HG03457 (cell line): ENCODE results near the gene PDE1A.

Experiments used
- ATAC-seq: cut with Tn5 transposase; IDR thresholded peaks from one replicate; pipeline ENCODE4 v1.9.1; 2021; ENCODE audit warnings: moderate number of reproducible peaks; ENCODE audit not compliant: unreplicated experiment

Gene PDE1A

DNA sequence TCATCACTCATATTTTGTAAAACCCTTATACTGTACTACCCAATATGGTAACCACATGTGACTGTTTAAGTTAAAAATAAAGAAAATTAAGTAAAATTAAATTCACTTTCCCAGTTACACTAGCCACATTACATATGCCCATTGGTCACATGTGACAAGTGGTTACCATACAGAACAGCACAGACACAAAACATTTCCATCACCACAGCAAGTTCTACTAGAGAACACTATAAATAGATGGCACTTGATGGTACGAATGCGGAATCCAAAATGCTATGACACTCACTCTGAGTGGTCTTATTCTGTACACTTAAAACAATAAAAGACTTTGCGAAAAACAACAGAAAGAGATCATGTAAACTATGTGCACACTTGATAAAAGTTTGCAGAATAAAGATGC lies 202.2 kb downstream of the PDE1A start:
- no peak for ATAC-seq

DNA sequence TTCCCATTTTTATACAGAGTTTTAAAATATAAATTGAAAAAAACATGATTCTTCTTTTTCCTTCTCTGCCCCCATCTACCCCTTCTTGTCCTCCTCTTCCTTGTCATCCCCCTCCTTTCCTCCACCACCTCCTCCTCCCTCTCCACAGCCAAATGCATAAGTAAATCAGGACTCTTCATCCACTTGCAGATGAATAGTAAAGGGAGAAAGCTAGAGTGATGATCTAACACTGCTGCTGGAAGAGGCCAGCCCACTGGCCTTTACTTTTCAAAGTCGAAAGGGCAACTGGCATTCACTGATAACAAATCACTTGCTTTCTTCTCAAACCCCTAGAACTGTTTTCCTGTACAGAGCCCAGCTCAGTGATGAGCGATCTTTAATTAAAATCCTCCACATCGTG lies 205.8 kb downstream of the PDE1A start:
- no peak for ATAC-seq

DNA sequence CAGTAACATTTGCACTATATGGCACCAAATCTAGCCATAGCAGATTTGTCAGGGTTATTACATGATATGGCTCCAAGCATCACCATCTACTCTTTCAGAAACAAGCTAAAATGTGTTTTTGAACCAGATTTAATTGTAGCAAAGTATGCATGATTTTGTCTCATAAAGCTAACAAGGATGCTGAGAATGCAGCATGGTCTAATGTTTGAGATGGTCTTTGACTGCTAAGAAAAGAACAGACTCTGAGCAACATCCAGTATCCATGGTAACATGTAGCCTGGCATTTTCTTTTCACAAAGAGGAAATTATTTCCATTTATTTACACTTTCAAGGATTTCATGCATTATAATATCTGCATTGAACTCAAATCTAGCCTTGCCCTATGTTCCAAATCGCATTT lies 206.5 kb downstream of the PDE1A start:
- no peak for ATAC-seq

DNA sequence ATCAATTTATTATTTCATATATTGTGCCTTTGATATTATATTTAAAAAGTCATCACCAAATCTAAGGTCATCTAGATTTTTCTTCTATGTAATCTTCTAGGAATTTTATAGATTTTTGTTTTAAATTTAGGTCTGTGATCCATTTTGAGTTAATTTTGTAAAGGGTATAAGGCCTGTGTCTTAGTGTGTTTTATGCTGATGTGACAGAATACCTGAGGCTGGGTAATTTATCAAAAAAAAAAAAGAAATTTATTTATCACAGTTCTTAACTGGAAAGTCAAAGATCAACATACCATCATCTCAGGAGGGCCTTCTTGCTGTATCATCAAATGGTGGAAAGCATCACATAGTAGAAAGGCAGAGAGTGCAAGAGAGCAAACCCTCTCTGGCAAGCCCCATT lies 216.2 kb downstream of the PDE1A start:
- ATAC-seq: no peak

DNA sequence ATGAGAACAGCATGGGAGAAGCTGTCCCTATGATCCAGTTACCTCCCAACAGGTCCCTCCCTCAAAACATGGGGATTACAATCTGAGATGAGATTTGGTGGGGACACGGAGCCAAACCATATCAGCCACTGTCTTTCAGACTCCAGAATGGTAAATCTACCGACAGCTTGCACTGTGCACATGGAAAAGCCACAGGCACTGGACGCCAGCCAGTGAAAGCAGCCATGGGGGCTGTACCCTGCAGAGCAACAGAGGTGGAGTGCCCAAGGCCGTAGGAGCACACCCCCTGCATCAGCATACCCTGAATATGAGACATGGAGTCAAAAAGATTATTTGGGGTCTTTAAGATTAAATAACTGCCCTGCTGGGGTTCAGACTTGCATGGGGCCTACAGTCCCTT lies 218.4 kb downstream of the PDE1A start:
- ATAC-seq: no peak

DNA sequence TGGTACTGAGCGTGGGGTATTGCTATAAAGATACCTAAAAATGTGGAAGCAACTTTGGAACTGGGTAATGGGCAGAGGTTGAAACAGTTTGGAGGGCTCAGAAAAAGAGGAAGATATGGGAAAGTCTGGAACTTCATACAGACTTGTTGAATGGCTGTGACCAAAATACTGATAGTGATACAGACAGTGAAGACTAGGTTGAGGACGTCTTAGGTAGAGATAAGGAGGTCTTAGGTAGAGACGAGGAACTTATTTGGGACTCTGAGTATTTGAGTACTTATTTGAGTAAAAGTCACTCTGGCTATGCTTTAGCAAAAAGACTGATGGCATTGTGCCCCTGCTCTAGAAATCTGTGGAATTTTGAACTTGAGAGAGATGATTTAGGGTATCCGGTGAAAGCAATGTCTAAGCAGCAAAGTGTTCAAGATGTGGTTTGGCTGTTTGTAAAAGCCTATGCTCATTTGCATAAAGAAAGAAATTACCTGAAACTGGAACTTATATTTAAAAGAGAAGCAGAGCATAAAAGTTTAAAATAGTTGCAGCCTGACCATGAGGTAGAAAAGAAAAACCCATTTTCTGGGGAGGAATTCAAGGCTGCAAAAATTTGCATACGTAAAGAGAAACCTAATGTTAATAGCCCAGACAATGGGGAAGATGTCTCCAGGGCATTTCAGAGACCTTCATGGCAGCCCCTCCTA lies 219.6 kb downstream of the PDE1A start:
- ATAC-seq: no peak

DNA sequence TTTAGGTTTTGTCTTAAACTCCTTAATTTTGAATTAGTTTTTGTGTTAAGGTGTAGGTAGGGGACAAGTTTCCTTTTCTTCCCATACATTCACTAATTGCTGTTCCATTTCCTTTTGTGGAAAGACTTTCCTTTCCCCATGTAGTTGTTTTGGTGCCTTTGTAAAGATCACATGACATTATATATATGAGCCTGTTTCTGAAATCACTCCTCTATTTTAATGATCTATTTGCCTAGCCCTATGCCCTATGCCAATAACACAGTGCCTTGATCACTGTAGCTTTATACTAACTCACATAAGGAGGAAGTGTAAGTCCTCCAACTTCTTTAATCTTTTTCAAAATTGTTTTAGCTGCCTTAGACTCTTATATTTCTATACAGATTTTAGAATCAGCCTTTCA lies 229.3 kb downstream of the PDE1A start:
- ATAC-seq: no peak

DNA sequence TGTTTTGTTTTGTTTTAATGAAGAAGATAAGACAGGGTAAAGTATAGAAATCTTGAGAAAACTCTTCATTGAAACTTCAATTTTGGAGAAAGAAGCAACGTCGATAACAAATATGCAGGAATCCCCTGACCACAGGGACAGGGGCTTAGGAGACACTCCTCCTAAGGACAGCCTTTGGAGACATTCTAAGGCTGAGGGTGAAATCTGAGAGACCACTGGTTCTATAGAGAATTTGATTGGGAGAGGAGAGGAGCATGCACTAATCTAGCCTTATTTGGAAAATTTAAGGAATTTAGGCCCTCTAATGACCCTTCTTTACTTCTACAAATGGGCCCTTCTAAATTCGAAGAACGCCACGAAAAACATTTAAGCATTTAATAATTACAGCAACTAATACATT lies 233.5 kb downstream of the PDE1A start:
- no peak for ATAC-seq

DNA sequence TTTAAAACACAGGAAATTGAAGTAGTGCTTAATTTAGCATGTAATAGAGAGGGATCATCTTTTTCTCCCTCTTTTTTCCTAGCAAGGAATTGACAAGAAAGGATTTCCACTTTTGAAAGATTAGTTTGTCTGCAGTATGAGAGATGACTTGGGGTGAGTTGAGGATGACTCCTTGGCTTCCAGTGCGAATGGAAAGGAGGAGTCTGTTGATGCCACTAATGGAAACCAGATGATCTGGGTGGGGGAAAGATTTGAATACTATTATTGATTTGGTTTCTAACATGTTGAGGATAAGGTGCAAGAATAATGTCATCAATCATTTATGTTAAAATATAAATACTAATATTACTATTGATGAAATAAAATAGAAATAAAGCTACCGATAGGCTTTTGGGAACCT lies 235.8 kb downstream of the PDE1A start:
- no peak for ATAC-seq

DNA sequence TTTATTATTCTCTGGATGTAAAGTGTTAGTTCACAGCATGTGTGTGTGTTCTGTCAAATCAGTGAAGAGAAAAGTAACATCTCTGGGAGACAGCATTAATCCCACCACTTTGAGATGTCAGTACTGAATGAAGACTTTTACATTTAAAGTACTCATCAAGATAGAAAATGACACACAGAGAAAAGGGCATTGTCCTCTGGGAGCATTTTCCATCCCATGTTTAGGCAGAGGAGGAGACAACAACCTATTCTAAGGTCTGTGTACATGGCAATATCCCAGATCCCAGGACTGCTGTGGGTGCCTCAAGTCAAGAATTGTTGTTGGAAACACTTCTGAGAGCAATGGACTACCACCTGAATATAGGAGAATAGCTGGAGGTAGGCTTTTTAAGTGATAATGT lies 239.7 kb downstream of the PDE1A start:
- no peak for ATAC-seq

DNA sequence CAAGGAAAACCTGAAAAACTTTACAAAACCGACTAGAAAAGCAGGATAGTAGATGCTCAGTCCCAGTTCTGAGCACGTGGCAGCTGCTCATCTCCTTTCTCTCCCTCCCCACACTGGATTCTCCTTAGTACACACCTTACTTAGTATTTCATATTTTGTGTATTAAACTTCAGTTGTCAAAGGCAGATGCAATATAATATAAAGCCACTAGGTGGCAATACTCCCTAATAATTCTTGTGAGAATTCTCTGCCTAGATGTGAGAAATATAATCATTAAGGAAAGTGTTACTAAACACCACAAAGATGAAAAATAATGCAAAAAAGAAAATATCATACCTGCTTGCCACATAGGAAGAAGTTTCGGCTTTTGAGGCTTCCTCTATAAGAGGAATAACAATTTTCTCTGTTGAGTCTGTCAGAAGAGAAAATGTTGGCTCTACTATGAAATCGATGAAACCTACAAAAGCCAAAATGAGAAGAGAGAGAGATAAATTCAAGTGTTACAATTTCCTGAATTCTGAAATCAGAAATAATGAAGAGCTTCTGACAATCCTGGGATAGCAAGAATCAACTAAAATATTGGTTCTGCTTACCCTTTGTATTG lies 240.6 kb downstream of the PDE1A start:
- no peak for ATAC-seq

DNA sequence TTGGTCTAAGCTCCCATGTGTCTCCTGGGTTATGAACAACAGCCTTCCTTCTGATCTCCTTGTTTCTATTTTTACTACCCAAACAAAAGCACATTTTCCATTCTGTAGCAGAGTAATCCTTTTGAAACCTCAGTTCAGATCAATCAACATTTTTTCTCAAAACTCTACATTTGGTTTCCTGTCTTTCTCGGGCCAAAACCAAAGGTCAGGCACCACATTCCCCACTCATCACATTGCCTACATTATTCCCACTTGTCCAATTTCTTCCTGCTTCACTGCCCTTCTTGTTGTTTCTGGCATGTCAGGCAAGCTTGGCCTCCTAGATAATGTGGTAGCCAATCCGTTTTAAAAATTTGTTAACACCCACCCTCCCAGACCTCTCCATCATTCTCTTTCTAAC lies 244.4 kb downstream of the PDE1A start:
- no peak for ATAC-seq

DNA sequence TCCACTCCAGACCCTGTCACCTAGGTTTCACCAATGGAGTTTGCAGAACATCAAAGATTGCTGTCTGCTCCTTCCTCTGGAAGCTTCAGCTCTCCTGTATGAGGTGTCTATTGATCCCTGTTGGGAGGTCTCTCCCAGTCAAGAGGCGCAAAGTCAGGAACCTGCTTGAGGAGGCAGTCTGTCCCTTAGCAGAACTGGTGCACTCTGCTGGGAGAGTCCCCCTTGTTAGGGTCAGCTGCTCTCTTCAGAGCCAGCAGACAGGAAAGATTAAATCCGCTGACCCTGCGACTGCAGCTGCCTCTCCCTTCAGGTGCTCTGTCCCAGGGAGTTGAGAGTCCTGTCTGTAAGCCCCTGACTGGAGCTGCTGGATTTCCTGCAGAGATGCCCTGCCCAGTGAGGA lies 245.5 kb downstream of the PDE1A start:
- no peak for ATAC-seq

DNA sequence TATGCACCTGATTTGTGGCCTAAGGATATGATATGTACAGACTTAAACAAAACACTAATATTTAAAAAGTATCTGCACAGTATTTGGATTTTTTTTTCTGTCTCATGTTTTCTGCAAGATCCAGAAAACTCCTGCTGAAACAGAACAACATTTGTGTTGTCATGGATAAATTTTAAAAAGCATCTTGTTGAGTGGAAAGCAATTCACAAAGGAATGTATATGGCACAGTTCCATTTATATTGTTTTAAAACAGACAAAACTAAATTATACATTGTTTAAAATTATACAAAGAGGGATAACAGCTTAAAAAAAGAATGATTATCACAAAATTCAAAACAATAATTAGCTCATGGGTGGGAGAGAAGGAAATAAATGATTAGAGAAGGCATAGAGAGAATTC lies 247.7 kb downstream of the PDE1A start:
- no peak for ATAC-seq

DNA sequence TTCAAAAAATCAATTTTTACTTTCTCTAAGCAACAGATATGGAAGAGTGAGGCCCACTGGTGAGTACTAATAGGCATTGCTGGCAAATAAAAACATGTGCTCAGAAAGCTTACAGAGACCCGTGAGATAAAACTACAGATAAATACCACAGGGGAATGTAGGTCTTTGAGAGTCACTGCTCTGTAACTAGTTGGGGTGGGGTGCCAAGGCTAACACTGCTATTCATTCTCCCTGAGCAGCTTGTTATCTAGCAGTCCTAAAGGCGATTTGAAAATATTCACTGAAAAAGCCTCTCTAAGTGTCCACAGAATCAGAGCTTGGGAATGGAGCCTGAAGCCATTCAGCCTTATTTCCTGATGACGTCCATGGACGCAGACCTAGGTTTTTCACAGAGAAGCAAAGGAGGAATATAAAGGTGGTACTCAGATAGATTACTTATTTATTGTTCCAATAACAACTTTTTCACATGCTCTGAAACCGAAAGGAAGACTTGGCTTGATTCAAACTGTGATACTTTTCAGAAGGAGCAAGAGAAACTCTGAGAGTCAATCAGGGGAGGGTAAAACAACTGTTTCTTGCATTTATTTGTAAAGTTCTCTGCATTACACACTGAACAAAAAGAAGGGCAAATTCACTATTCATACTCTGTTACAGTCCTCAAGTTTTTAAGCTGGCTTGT lies 252.8 kb downstream of the PDE1A start:
- ATAC-seq: no peak

DNA sequence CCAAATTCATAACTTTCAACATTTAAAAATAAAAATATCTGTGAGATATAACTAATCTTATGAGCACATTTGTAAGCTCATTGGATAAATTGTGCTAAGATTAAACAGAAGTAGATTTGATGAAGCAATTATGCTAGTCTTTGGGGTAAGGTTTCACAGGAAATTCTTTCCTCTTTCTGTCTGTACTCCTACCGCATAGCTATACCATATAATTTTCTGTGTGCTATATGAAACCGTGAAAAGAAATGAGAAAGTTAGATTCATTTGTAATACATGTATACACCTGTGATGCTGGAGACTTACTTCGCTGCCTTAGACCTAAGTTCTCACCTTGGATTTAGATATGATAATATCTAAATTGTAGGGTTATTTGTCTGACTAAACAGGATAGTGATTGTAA lies 256.5 kb downstream of the PDE1A start:
- no peak for ATAC-seq

DNA sequence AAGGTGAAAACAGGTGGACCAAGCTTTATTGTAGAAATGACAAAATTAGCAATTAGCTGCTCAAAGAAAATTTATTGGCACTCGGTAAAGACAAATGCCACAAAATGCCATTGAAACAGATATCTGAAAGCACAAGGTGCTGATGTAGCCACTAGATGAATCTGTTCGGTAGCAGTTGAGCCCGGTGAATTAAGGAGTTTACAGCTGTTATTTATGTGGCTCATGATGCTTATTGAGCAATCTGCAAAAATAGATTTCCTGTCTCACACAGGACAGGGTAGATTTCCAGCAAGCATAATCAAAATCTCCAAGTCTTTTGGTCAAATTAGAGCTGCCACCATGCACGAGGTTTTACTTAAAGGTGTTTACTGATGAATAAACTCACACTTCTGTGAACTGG lies 259.0 kb downstream of the PDE1A start:
- no peak for ATAC-seq

DNA sequence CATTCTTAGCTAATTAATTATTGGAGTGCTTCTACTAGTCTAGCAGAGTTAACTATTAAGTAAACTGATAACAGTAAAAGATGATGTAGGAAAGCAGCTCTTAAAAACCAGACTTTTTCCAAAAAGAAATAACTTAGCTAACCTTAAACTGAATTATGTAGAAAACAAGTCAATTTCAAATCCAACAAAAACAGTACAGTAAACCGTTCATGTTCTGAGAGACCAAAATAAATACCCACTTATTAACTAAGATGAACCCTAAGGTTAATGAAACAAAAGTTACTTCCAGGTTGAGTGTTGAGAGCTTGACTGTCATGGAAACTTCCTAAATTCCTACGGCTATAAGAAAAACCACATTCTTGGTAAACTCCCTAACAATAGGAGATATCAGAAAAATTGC lies 260.0 kb downstream of the PDE1A start:
- ATAC-seq: no peak

DNA sequence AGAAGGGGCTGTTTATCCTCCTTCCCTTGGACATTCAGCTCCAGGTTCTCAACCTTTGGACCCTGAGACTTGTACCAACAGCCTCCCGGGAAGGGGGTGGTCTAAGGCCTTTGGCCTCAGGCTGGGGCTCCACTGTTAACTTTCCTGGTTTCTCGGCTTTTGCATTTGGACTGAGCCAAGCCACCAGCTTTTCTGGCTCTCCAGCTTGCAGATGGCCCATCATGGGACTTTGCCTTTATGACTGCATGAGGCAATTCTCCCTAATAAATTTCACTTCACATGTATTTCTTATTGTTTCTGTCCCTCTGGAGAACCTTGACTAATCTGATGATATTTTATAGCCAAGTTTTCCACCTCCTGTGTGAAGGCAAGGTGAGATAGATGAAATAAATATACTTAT lies 260.4 kb downstream of the PDE1A start:
- ATAC-seq: no peak

DNA sequence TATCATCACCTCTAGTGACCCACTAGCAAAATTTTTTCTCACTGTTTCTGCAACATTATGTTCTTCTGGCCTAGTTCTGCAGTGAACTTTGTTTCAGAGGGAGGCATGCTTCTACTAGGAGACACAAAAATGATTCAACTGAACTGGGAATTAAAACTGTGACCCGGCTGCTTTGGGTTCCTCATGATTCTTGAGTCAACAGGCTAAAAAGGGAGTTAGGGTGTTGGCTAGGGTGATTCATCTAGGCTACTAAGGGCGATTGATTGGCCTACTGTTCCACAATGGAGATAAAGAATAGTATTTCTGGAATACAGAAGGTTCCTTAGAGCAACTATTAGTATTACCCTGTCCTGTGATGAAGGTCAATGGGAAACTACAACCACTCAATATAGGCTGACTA lies 261.6 kb downstream of the PDE1A start:
- ATAC-seq: no peak

DNA sequence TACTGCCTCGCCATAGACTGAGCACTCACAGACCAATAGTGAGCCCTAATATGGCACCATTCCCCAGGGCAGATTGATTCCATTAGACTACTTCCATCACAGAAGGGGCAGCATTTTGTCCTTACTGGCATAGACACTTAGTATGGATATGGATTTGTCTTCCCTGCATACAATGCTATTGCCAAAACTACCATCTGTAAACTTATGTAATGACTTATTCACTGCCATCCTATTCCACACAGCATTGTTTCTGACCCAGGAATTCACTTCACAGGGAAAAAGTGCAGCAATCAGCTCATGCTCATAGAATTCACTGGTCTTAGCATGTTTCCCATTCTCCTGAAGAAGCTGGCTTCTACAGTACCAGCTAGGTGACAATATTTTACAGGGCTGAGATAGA lies 262.1 kb downstream of the PDE1A start:
- ATAC-seq: no peak

DNA sequence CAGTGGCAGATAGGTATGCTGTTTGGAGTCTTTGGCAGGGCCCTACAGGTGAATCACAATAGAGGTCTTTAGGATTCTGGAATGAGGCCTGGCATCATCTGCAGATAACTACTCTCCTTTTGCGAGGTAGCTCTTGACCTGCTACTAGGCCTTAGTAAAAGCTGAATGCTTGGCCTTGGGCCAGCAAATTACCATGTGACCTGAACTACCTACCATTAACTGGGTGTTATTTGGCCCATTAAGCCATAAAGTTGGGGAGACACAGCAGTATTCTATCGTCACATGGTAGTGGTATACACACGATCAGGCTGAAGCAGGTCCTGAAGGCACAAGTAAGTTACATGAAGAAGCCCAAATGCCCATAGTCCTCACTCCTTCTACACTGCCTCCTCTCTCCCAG lies 263.0 kb downstream of the PDE1A start:
- ATAC-seq: no peak

DNA sequence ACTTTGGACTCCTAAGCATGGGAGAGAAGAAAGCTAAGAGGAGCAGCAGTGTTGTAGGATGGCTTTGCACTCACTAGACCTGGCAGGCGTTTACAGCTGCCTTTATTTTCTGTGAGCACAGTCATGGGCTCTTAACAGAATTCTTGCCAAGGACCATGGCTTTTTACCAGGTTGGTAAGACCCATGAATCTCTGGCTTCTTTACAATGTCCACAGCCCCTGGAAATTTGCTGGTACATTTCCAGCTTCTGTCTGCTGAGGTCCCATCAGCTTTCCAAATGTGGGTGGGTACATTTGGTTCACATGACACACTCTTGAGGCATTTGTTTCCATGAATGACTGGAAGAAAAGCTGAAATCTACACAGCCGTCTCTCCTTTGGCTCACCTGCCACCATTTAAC lies 278.5 kb downstream of the PDE1A start:
- no peak for ATAC-seq
